Measurements from ENCODE around the gene TESMIN.

Gene TESMIN

DNA sequence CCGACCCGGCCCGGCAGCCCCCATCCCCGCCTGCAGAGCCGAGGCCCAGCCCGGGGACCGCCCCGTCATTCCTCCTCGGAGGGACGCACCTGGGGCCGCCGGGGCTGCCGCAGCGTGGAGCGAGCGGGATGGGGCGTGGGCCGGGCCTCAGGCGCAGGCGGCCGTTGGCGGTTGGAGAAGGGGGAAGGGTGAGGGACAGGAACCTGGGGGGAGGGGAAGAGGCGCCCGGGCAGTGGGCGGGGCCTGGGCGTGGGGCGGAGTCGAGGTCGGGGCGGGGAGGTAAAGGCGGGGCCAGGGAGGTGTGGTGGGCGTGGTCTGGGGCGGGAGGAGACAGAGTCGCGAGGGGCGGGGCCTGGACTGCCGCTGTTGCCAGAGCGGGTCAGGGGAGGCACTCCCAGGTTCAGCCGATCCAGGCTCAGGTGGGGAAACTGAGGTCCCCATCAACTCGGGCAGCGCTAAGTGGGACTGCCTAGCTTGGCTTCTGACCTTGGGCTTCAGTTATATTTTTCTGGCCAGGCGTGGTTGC lies at the start of gene TESMIN:
Gene TESMIN (minus strand): TSS at position 190 of the 526 bp plus-strand sequence. CDS start 860 bp downstream, outside the sequence.
- peak within 1 kb of the TSS; percentile 5 to 38 for H3K4me3 ChIP-seq (replicated peaks in 1 of 2; ENCODE audit: low read depth in 2 of 2, low read length in 2 of 2)
- DNase-seq (ENCODE audit: low read depth in 2 of 2), result peak; percentile 64 to 74
- TF ChIP-seq, protein P1, sequence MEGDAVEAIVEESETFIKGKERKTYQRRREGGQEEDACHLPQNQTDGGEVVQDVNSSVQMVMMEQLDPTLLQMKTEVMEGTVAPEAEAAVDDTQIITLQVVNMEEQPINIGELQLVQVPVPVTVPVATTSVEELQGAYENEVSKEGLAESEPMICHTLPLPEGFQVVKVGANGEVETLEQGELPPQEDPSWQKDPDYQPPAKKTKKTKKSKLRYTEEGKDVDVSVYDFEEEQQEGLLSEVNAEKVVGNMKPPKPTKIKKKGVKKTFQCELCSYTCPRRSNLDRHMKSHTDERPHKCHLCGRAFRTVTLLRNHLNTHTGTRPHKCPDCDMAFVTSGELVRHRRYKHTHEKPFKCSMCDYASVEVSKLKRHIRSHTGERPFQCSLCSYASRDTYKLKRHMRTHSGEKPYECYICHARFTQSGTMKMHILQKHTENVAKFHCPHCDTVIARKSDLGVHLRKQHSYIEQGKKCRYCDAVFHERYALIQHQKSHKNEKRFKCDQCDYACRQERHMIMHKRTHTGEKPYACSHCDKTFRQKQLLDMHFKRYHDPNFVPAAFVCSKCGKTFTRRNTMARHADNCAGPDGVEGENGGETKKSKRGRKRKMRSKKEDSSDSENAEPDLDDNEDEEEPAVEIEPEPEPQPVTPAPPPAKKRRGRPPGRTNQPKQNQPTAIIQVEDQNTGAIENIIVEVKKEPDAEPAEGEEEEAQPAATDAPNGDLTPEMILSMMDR (IDR thresholded peaks at IDR 0.05; ENCODE audit: low read depth, low read length), result no peak

DNA sequence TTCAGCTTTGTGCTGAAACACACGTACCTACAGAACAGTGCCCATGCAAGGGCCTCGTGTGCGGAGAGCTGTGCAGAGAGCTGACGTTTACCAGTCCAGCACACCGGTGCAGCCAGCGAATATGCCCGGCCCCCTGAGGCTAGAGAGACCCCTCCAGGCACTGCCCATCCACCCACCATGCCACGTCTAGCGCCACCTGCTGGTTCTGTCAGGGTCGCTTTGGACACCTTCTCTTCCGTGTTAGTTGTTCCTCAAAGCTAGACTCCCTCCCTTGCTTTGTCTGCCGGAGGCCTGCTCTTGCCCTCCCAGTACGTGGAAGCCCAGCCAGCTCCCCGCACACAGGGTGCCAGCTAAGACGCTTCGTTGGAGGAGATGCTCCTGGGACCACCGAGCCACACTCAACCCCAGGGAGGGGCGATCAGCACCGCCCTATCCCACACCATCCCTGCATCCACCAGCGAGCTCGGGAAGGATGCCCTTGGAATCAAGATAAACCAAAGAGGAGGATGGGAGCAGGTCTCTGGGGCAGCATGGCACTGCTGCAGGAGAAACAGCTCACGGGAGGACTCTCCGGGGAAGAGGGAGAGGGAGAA lies 47.0 kb upstream of the TESMIN start:
- TF ChIP-seq, protein P1 (IDR thresholded peaks at IDR 0.05; ENCODE audit: low read depth, low read length), result peak; percentile 67
- H3K4me3 ChIP-seq (replicated peaks in 1 of 2; ENCODE audit: low read depth in 2 of 2, low read length in 2 of 2), result no peak overlapping the region
- DNase-seq (ENCODE audit: low read depth in 2 of 2), result peak; percentile 29 to 33

- DNase-seq (ENCODE audit: low read depth in 2 of 2), result no peak
- TF ChIP-seq, protein P1 (IDR thresholded peaks at IDR 0.05; ENCODE audit: low read depth, low read length), result no peak
- no peak overlapping the region for H3K4me3 ChIP-seq (replicated peaks in 1 of 2; ENCODE audit: low read depth in 2 of 2, low read length in 2 of 2)
These were observed 45.5 kb upstream of the TESMIN start for GRCh38 chr11:68796801-68797200.

DNA sequence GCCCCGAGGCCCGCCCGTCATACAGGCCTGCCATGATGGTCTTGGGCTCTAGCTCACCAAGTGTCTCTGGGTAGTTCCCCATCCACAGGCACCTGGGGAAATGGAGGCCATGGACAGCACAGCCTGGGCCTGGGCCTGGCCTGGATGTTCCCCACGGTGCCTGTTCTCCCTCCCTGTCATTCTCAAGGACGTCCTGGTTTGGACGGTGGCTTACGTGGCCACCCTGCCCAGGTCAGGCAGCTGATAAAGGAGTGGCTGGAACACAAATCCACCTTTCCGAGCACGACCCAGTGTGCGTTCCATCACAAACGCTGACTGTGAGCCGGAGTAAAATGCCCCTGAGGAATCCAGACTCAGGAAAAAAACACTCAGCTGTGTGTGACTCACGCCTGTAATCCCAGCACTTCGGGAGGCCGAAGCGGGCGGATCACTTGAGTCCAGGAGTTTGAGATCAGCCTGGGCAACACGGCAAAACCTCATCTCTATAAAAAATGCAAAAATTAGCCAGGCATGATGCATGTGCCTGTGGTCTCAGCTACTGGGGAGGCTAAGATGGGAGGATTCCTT lies 41.2 kb upstream of the TESMIN start:
- TF ChIP-seq, protein P1 (IDR thresholded peaks at IDR 0.05; ENCODE audit: low read depth, low read length), result no peak
- no peak for DNase-seq (ENCODE audit: low read depth in 2 of 2)
- H3K4me3 ChIP-seq (replicated peaks in 1 of 2; ENCODE audit: low read depth in 2 of 2, low read length in 2 of 2), result no peak overlapping the region

- H3K4me3 ChIP-seq (replicated peaks in 1 of 2; ENCODE audit: low read depth in 2 of 2, low read length in 2 of 2), result no peak overlapping the region
- no peak for DNase-seq (ENCODE audit: low read depth in 2 of 2)
- TF ChIP-seq, protein P1 (IDR thresholded peaks at IDR 0.05; ENCODE audit: low read depth, low read length), result no peak
These were observed 33.3 kb upstream of the TESMIN start for GRCh38 chr11:68784653-68785052.

DNA sequence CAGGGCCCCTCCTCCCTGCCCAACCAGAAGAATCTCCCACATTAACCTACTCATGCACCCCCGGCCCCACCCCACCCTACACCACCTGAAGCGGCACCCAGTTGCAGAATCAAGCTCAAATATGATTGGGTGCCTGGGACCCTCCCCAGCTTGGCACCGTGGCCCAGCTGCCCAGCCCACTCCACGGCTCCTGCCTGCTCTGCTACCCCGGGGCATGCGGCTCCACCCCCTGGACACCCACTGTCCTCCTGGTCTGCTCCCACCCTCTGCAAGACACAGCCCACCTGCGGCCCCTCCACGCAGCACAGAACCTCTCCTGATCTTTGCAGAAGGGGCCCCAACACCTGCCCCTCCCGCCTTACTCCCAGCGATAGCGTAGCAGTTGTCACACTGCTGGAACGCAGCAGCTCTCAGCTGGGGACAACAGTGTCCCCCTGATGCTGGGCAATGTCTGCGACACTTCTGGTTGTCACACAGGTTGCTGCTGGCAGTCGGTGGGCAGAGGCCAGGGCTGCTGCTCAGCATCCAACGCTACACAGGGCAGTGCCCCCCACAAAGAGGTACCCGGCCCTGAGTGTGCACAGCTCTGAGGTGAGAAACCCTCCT lies 32.0 kb upstream of the TESMIN start:
- TF ChIP-seq, protein P1 (IDR thresholded peaks at IDR 0.05; ENCODE audit: low read depth, low read length), result no peak
- no peak for DNase-seq (ENCODE audit: low read depth in 2 of 2)
- H3K4me3 ChIP-seq (replicated peaks in 1 of 2; ENCODE audit: low read depth in 2 of 2, low read length in 2 of 2), result no peak overlapping the region
